WTC11 (cell line): ENCODE results near the gene NPAS1. TPM values are rescaled to one million over a fixed set of nuclear protein-coding genes. Genes with fewer than 3 reads are reported as not detected.

ENCODE experiments used
- ATAC-seq: fragments of 200-7000 bp; cut with Tn5 transposase; 2 replicates; pipeline ENCODE4 v1.10.0; 2021; ENCODE audit warnings: mild to moderate bottlenecking, moderate library complexity
- CTCF ChIA-PET: fragments of 300-600 bp; sonication (Branson Sonifier 250); formaldehyde crosslinking; loops from one replicate; lab custom pipeline; 2021; ENCODE audit warnings: antibody characterized with exemption; lab: Charles Lee
- POLR2A ChIA-PET: fragments of 350-600 bp; sonication (Branson Sonifier 250); formaldehyde crosslinking; loops from one replicate; lab custom pipeline; 2021; ENCODE audit warnings: antibody characterized with exemption; lab: Charles Lee
- DNase-seq: peaks from one replicate; pipeline ENCODE4 v3.0.0; 2021; ENCODE audit warnings: low spot score
- H3K27ac Mint-ChIP-seq: 2 replicates; pipeline ENCODE4 v1.8.0; 2021; ENCODE audit warnings: mixed read lengths
- H3K27me3 Mint-ChIP-seq: 2 replicates; pipeline ENCODE4 v1.8.0; 2021; ENCODE audit warnings: low read depth, mild to moderate bottlenecking, moderate library complexity, mixed read lengths
- H3K36me3 Mint-ChIP-seq: 2 replicates; pipeline ENCODE4 v1.8.0; 2021; ENCODE audit warnings: mixed read lengths
- H3K4me1 Mint-ChIP-seq: 2 replicates; pipeline ENCODE4 v1.8.0; 2022; ENCODE audit warnings: mixed read lengths
- H3K4me3 Mint-ChIP-seq: 2 replicates; pipeline ENCODE4 v1.8.0; 2021; ENCODE audit warnings: mild to moderate bottlenecking, moderate library complexity, mixed read lengths
- H3K9me3 Mint-ChIP-seq: 2 replicates; pipeline ENCODE4 v1.8.0; 2021; ENCODE audit warnings: mixed read lengths
- AFF4 ChIP-seq: sonication (generic); formaldehyde crosslinking; IDR thresholded peaks from 2 replicates; pipeline ENCODE4 v1.8.1; 2023; ENCODE audit warnings: mild to moderate bottlenecking, missing genetic modification reagents, borderline replicate concordance
- AR ChIP-seq: fragments of 250-450 bp; sonication (Bioruptor Pico); IDR thresholded peaks from 2 replicates; pipeline ENCODE4 v1.9.0; 2021; ENCODE audit warnings: mild to moderate bottlenecking
- ATF6 ChIP-seq: sonication (generic); formaldehyde crosslinking; IDR thresholded peaks from 2 replicates; pipeline ENCODE4 v1.8.1; 2023; ENCODE audit warnings: mild to moderate bottlenecking, missing genetic modification reagents
- EMX1 ChIP-seq: fragments of 250-450 bp; sonication (Bioruptor Pico); IDR thresholded peaks from 2 replicates; pipeline ENCODE4 v1.8.0; 2021; ENCODE audit warnings: mild to moderate bottlenecking
- GABPB1 ChIP-seq: sonication (generic); formaldehyde crosslinking; IDR thresholded peaks from 2 replicates; pipeline ENCODE4 v1.8.1; 2023; ENCODE audit warnings: mild to moderate bottlenecking, missing genetic modification reagents
- GRHL2 ChIP-seq: fragments of 250-450 bp; sonication (Bioruptor Pico); IDR thresholded peaks from 2 replicates; pipeline ENCODE4 v1.8.0; 2022; ENCODE audit warnings: mild to moderate bottlenecking, moderate library complexity; ENCODE audit not compliant: insufficient replicate concordance, severe bottlenecking
- JAZF1 ChIP-seq: fragments of 250-450 bp; sonication (Bioruptor Pico); IDR thresholded peaks from 2 replicates; pipeline ENCODE4 v1.9.0; 2021; ENCODE audit warnings: moderate library complexity, mild to moderate bottlenecking, inconsistent platforms
- RELA ChIP-seq: sonication (generic); formaldehyde crosslinking; IDR thresholded peaks from 2 replicates; pipeline ENCODE4 v1.8.1; 2022; ENCODE audit warnings: missing genetic modification reagents, mild to moderate bottlenecking, borderline replicate concordance
- SMAD3 ChIP-seq: sonication (generic); formaldehyde crosslinking; IDR thresholded peaks from 2 replicates; pipeline ENCODE4 v1.8.0; 2022; ENCODE audit warnings: missing genetic modification reagents, mild to moderate bottlenecking, borderline replicate concordance
- ZNF416 ChIP-seq: fragments of 250-450 bp; sonication (Bioruptor Pico); IDR thresholded peaks from 2 replicates; pipeline ENCODE4 v1.9.0; 2021; ENCODE audit warnings: mild to moderate bottlenecking, inconsistent platforms
- ZNF423 ChIP-seq: fragments of 250-450 bp; sonication (Bioruptor Pico); IDR thresholded peaks from 2 replicates; pipeline ENCODE4 v2.1.2; 2022; ENCODE audit warnings: mild to moderate bottlenecking, moderate library complexity
- ZNF671 ChIP-seq: fragments of 250-450 bp; sonication (Bioruptor Pico); IDR thresholded peaks from 2 replicates; pipeline ENCODE4 v1.8.0; 2021; ENCODE audit warnings: mild to moderate bottlenecking
- total RNA-seq: library from RNA; stranded (reverse); gene quantifications from 3 replicates; pipeline ENCODE4 v1.2.3, GENCODE V29; 2021

Gene NPAS1
- total RNA-seq, 1 experiment from 2014 or later, result 6.8 TPM

- TF ChIP-seq AR (CRISPR knock-in tag) (no peak), ZNF423 (no peak)
- TF ChIP-seq, all 79 proteins: peak for 0
Measured at GRCh38 chr19:47065242-47065641, 45.6 kb downstream of the NPAS1 start (continued).

GRCh38 chr19:47066376-47067214 lies 47.0 kb downstream of the NPAS1 start:
- H3K36me3 Mint-ChIP-seq, result peaks cover 24% of the 10 kb centered on the region

GRCh38 chr19:47067215-47067847 lies 47.7 kb downstream of the NPAS1 start:
- Mint-ChIP-seq H3K27ac (no peak overlapping the region), H3K4me1 (no peaks in the 10 kb centered on the region), H3K27me3 (no peaks in the 10 kb centered on the region), H3K36me3 (peaks cover 27% of the 10 kb centered on the region), H3K4me3 (no peak overlapping the region), H3K9me3 (no peaks in the 10 kb centered on the region)
- ATAC-seq (no peak), DNase-seq (no peak)
- CTCF ChIA-PET, result interaction anchor here (0.9 to 1.2 kb wide), 2 partner anchors 12 to 177 kb away, joined by 3 to 6 read pairs; no protein-coding TSS in a partner anchor
- TF ChIP-seq ATF6 (no peak), ZNF416 (CRISPR knock-in tag) (no peak), GABPB1 (CRISPR knock-in tag) (no peak)
- POLR2A ChIA-PET, result interaction anchor here (1.2 kb wide), 1 partner anchor 46 kb away, joined by 4 read pairs; the partner anchor contains the start of gene ZC3H4

More at GRCh38 chr19:47066376-47067214, 47.0 kb downstream of the NPAS1 start:
- no peak for TF ChIP-seq JAZF1 (CRISPR knock-in tag)
- TF ChIP-seq ZNF416 (CRISPR knock-in tag), result no peak
- TF ChIP-seq ZNF671, result no peak
- no peak for TF ChIP-seq GRHL2 (CRISPR knock-in tag)
- no peak for TF ChIP-seq AFF4 (CRISPR knock-in tag)
- no peak for TF ChIP-seq EMX1 (CRISPR knock-in tag)
- TF ChIP-seq SMAD3, result no peak
- no peak for TF ChIP-seq RELA
- no peak overlapping the region for H3K27ac Mint-ChIP-seq
- ChIA-PET CTCF (no interaction called here), POLR2A (interaction anchor here (1.2 kb wide), 1 partner anchor 47 kb away, joined by 4 read pairs; the partner anchor contains the start of gene ZC3H4)
- H3K27me3 Mint-ChIP-seq, result no peaks in the 10 kb centered on the region
- DNase-seq, result no peak
- ATAC-seq, result no peak
- no peak overlapping the region for H3K4me3 Mint-ChIP-seq
- no peaks in the 10 kb centered on the region for H3K4me1 Mint-ChIP-seq
- no peaks in the 10 kb centered on the region for H3K9me3 Mint-ChIP-seq
